GM12878 (cell line): ENCODE results near the gene RNF130. TPM values are rescaled to one million over a fixed set of nuclear protein-coding genes. Genes with fewer than 3 reads are reported as not detected.

ENCODE experiments used
- BACH1 ChIP-seq: fragments of 450-650 bp; IDR thresholded peaks from 2 replicates; pipeline ENCODE4 v1.6.1; 2017; ENCODE audit warnings: mild to moderate bottlenecking, borderline replicate concordance
- FOXK2 ChIP-seq: fragments of 450-650 bp; IDR thresholded peaks from 2 replicates; pipeline ENCODE4 v1.6.1; 2017; ENCODE audit warnings: mild to moderate bottlenecking, moderate library complexity
- NFIC ChIP-seq: IDR thresholded peaks from 2 replicates; pipeline ENCODE4 v1.6.1; 2012; ENCODE audit warnings: low read depth, mild to moderate bottlenecking, inconsistent platforms, low read length, moderate library complexity
- RCOR1 ChIP-seq: conservative IDR thresholded peaks from 2 replicates; pipeline ENCODE4 v1.6.1; 2012; ENCODE audit warnings: low read depth, low read length, improper control_type of control experiment
- polyA plus RNA-seq, 11 experiments: library from polyadenylated mRNA; depleted of rRNA in 4 of 11; unstranded in 6 of 11; stranded (reverse) in 5 of 11; fragments of >200 nt; fragmentation: Nextera tagmentation in 4 of 11; fragmentation: Illumina TruSeq in 1 of 11; extraction: Ambion mirVana in 4 of 11; extraction: Trizol in 1 of 11; gene quantifications; 1 replicate in 1 of 11; 2 replicates in 10 of 11; pipeline versions ENCODE4 v1.2.1 to v1.2.3, GENCODE V29; 2011 to 2016; ENCODE audit warnings: inconsistent platforms in 2 of 11, missing spikeins in 2 of 11, low read depth in 1 of 11
- total RNA-seq, 4 experiments: library from RNA; depleted of rRNA in 3 of 4; stranded (reverse); fragments of >200 nt in 3 of 4; fragmentation: Illumina TruSeq in 1 of 4; extraction: Trizol in 1 of 4; gene quantifications; 2 replicates each; pipeline versions ENCODE4 v1.2.1 to v1.2.3, GENCODE V29; 2013 to 2021
- TF ChIP-seq, protein P1 (sequence below): IDR thresholded peaks from 2 replicates; pipeline ENCODE4 v1.6.1; 2011; ENCODE audit warnings: low read depth, mild to moderate bottlenecking, low read length, moderate library complexity, borderline replicate concordance; ENCODE audit errors: extremely low read depth
- TF ChIP-seq, protein P2 (sequence below): fragments of 450-650 bp; IDR thresholded peaks from 2 replicates; pipeline ENCODE4 v1.6.1; 2017; ENCODE audit warnings: mild to moderate bottlenecking, moderate library complexity
- TF ChIP-seq, protein P3 (sequence below): IDR thresholded peaks from 2 replicates; pipeline ENCODE4 v1.6.1; 2012; ENCODE audit warnings: mild to moderate bottlenecking, low read depth, low read length
- TF ChIP-seq, protein P4 (sequence below): fragments of 450-650 bp; IDR thresholded peaks from 2 replicates; pipeline ENCODE4 v1.6.1; 2018; ENCODE audit warnings: borderline replicate concordance, mild to moderate bottlenecking; ENCODE audit not compliant: partially characterized antibody

The RNF130 gene
- total and polyA plus RNA-seq, 10 of the 15 experiments (the other 5 are each of a cell fraction or from before 2014, with no cell fraction given) = 0.04 to 0.36 (median 0.11) TPM; not detected in 1

DNA sequence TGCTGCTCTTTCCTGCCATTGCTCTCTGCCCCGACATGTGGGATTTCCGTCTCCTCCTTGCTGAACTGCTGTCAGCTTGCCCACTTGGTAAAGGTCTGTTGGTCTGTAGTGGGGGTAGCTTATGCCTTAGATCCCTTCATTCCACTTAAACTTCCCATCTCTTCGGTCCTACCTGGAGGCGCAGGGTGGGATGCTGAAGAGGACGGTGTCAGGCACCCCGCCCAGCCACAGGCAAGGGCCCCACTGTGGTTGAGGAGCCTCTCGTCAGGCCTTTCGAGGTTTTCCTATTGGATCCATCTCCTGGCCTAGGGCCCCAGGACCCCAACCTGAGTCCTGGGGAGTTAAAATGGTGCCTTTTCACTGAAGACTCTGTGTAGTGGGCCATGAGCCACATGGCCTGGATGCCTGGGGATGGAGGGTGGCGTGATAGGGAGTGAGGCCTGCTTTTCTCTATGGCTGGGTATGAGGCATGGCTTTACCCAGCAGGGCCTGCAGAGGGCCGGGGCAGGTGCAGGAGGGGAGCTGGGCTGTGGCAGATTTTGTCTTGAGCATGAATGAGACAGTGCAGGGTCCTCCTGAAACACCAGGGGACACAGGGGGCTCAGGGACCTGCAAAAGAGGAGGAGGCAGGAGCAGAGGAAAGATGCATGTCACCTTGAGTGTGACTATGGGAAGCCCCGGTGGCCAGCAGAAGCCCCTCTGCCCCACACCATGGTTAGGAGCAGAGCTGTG, 25.8 kb upstream of the RNF130 start (continued):
- TF ChIP-seq, protein P1, sequence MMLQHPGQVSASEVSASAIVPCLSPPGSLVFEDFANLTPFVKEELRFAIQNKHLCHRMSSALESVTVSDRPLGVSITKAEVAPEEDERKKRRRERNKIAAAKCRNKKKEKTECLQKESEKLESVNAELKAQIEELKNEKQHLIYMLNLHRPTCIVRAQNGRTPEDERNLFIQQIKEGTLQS = no peak
- TF ChIP-seq NFIC (no peak), BACH1 (no peak), FOXK2 (no peak), RCOR1 (no peak)
- TF ChIP-seq, protein P2, sequence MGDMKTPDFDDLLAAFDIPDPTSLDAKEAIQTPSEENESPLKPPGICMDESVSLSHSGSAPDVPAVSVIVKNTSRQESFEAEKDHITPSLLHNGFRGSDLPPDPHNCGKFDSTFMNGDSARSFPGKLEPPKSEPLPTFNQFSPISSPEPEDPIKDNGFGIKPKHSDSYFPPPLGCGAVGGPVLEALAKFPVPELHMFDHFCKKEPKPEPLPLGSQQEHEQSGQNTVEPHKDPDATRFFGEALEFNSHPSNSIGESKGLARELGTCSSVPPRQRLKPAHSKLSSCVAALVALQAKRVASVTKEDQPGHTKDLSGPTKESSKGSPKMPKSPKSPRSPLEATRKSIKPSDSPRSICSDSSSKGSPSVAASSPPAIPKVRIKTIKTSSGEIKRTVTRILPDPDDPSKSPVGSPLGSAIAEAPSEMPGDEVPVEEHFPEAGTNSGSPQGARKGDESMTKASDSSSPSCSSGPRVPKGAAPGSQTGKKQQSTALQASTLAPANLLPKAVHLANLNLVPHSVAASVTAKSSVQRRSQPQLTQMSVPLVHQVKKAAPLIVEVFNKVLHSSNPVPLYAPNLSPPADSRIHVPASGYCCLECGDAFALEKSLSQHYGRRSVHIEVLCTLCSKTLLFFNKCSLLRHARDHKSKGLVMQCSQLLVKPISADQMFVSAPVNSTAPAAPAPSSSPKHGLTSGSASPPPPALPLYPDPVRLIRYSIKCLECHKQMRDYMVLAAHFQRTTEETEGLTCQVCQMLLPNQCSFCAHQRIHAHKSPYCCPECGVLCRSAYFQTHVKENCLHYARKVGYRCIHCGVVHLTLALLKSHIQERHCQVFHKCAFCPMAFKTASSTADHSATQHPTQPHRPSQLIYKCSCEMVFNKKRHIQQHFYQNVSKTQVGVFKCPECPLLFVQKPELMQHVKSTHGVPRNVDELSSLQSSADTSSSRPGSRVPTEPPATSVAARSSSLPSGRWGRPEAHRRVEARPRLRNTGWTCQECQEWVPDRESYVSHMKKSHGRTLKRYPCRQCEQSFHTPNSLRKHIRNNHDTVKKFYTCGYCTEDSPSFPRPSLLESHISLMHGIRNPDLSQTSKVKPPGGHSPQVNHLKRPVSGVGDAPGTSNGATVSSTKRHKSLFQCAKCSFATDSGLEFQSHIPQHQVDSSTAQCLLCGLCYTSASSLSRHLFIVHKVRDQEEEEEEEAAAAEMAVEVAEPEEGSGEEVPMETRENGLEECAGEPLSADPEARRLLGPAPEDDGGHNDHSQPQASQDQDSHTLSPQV = no peak
- TF ChIP-seq, protein P3, sequence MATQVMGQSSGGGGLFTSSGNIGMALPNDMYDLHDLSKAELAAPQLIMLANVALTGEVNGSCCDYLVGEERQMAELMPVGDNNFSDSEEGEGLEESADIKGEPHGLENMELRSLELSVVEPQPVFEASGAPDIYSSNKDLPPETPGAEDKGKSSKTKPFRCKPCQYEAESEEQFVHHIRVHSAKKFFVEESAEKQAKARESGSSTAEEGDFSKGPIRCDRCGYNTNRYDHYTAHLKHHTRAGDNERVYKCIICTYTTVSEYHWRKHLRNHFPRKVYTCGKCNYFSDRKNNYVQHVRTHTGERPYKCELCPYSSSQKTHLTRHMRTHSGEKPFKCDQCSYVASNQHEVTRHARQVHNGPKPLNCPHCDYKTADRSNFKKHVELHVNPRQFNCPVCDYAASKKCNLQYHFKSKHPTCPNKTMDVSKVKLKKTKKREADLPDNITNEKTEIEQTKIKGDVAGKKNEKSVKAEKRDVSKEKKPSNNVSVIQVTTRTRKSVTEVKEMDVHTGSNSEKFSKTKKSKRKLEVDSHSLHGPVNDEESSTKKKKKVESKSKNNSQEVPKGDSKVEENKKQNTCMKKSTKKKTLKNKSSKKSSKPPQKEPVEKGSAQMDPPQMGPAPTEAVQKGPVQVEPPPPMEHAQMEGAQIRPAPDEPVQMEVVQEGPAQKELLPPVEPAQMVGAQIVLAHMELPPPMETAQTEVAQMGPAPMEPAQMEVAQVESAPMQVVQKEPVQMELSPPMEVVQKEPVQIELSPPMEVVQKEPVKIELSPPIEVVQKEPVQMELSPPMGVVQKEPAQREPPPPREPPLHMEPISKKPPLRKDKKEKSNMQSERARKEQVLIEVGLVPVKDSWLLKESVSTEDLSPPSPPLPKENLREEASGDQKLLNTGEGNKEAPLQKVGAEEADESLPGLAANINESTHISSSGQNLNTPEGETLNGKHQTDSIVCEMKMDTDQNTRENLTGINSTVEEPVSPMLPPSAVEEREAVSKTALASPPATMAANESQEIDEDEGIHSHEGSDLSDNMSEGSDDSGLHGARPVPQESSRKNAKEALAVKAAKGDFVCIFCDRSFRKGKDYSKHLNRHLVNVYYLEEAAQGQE = no peak
- TF ChIP-seq, protein P4, sequence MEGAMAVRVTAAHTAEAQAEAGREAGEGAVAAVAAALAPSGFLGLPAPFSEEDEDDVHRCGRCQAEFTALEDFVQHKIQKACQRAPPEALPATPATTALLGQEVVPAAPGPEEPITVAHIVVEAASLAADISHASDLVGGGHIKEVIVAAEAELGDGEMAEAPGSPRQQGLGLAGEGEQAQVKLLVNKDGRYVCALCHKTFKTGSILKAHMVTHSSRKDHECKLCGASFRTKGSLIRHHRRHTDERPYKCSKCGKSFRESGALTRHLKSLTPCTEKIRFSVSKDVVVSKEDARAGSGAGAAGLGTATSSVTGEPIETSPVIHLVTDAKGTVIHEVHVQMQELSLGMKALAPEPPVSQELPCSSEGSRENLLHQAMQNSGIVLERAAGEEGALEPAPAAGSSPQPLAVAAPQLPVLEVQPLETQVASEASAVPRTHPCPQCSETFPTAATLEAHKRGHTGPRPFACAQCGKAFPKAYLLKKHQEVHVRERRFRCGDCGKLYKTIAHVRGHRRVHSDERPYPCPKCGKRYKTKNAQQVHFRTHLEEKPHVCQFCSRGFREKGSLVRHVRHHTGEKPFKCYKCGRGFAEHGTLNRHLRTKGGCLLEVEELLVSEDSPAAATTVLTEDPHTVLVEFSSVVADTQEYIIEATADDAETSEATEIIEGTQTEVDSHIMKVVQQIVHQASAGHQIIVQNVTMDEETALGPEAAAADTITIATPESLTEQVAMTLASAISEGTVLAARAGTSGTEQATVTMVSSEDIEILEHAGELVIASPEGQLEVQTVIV = no peak
